NCI-H146 treated with DMSO at 0.1 percent for 48 hours (cell line): ENCODE data around the gene CACNA1A.

ENCODE experiments used
- DNase-seq: peaks from one replicate; lab custom pipeline; 2025; ENCODE audit not compliant: unreplicated experiment; lab: John Stamatoyannopoulos, UW

The CACNA1A gene

DNA sequence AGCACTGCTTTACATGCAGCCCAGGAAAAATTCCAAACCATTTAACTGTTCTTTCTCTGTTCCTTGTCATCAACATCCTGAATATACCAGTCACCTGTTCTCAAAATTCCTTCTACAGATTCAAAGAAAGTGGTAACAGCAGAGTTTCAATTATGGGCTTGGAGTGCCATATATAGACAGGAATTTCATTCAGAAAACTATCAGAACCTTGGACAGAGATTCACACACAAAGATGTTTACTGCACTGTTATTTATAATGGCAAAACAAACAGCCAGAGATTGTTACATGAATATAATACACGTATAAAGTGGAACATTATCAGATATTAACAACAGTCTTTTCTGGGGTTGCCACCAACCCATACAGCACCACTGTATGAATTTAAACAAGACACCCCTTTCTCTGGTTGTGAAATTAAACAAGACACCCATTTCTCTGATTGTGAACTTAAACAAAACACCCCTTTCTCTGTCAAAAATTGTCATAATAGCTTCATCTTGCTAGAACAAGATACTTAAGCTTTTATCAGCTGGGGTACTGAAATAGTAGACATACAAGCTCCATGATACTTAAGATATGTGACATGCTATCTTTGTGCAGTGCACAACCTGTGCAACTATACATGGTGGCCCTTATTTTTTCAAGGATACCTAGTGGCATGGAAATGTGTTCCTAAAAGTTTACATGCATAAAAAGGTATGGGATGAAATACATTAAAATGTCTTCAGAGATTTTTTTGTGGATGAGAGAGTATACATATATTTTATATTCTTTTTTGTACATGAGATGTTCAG is 12.6 kb downstream of the CACNA1A start:
- no peak for DNase-seq

DNA sequence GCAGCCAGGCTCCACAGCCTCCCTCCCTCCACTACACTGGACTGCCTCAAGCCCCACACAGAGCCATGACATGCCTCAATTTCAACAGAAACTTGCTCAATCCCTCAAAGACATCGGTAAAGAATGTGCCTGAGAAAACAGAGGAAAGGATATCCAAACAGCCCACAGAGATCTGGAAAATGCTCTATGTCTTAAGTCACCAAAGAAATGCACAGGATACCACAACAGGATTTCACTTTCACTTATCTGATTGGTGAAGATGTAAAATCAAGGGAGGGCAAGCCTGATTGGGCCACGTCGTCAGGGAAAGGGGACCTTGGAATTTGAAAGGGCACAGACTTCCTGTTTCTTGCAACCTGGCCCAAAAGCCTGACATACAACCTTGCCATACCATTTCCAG is 14.2 kb downstream of the CACNA1A start:
- DNase-seq: no peak

DNA sequence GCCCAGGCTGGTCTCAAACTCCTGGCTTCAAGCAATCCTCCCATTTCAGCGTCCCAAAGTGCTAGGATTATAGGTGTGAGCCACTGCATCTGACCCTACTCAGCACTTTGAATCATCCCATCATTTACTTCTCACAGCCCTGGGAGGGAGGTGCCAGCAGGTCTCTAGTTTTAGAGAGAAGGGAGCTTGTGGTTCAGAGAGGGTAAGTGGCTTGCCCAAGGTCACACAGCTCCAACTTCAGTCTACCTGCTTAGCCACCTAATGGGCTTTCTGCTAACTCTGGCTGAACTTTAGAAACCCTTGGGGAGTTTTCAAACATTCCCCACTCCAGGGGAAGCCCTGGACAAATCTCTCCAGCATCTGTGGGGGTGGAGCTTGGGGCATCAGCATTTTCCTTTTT is 18.3 kb downstream of the CACNA1A start:
- DNase-seq: no peak

DNA sequence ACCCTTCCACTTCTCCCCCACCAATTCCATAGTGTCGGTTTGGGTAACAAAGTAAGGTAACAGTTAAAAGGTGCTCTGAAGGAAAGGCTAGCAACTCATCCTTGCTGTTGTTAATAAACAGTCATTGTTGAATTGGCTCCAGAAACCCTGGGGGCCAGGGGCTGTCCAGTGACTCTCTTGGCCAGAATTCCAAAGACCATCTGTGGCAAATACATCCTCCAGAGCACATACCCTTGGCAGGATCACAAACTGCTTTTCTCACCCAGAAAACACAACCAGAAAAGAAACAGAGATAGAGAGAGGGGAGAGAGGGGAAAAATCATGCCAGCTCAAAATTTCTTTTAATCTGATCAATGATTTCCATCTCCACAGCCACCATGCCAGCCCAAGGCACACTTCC is 22.1 kb downstream of the CACNA1A start:
- DNase-seq: no peak

DNA sequence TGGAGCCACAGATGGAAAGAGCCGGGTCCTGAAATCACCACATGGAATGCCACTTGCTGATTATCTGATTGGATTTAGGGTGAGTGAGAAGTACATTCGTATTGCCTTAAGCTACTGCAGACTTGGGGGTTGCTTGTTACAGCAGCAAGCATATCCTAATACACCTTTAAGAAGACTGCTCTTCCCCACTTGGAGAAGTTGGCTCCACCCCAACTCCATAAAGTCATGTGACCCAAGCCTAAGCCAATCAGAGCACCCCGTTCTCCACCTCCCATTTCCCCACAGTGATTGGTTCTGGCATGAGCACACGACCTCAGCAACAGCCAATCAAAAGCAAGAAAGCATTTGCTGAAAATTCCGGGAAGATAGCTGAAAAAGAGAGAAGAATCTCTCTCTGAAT is 23.1 kb downstream of the CACNA1A start:
- no peak for DNase-seq

DNA sequence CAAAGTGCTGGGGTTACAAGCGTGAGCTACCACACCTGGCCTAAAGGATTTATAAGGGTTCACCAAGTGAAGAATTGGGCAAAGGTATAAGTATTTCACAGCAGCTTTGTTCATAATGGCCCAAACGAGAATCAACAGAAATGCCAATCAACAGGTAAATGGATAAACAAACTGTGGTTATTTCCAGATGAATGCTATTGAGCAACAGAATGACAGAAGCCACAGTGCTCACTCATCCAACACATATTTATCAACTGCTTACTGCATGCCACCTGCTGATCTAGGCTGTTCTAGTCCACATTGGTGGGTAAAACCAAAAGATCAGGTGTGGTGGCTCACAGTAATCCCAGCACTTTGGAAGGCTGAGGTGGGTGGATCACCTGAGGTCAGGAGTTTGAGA is 27.7 kb downstream of the CACNA1A start:
- no peak for DNase-seq

DNA sequence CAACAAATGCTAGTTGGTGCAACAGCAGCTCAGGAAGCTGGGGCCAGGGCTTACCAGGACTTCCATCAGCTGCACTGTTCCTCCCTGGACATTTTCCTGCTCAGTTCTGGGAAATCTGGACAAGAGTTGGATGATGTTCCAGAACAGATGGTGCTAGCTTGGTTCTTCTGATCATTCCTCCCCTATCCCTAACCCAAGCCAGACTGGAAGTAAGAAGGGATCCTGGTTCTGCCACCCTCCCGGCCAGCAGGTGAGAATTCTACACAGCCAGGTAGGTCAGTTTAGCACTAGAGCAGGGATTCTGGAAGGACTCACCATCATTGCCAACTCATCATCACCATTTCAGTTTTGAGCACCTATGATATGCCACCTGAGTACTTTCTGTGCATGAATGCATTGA is 30.2 kb downstream of the CACNA1A start:
- no peak for DNase-seq

DNA sequence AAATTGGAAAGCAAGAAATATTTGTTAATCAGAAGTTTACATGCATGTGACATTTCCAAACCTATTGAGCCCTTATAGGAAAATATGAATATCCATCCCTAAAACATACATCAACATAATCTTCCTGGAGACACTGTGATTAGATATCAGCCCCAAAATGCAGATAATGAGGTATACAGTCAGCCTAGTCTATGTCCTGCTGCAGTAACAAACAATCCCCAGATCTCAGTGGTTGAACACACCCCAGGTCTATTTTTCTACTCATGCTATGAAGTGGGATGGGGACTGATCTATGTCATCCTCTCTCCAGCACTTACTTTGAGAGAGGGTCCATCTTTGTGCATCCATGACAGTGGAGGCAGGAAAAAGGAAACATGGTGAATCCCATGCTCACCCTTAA is 31.2 kb downstream of the CACNA1A start:
- no peak for DNase-seq

DNA sequence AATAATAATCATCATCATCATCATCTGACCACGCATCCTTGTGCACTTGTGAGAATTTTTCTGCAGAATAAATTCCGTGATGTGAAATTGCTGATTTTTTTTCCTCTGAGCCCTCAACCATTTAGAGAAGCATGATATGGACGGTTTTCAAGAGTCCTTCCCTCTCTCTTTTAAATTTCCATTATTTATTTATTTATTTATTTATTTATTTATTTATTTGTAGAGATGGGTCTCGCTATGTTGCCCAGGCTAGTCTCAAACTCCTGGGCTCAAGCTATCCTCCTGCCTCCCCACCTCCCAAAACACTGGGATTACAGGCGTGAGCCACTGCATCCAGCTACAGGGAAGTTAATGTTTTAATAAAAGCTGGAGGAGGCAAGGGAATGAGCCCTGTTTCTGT is 39.6 kb downstream of the CACNA1A start:
- no peak for DNase-seq

DNA sequence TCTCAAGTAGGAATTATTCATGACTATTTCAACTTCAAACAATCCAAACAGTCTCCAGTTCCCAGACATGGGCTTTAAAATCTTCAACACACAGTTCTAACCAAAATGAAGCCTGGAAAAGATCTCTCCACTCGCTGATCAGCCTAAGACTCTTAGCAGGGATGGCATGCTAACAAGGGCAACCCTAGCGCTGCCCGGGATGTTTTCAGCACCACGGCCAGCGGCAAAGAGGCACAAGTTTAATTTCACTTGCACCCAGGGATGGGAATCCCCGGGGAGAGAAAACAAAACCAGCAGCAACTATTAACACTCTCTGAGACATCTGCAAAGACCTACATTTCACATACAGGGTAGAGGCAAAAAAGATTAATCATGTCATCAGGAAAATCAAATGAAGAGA is 43.0 kb downstream of the CACNA1A start:
- no peak for DNase-seq

DNA sequence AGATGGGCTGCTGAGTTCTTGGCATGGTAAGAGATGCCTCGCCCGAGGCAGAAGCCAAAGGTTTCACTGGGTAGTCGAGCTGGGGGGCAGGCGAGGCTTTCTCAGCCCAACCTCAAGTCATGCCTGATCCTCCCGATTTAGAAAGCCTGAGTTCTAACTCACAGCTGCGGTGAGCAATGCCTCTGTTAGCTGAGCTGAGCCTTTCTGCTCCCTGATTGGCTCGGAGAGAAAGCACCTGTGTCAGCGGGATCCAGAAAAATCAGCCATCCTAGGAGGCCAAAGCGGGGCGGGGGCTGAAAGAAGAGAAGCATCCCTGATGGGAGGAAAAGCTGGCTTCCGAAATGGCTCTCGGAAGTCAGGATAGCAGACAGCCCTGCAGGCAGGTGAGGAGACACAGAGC is 44.7 kb downstream of the CACNA1A start:
- DNase-seq: no peak

DNA sequence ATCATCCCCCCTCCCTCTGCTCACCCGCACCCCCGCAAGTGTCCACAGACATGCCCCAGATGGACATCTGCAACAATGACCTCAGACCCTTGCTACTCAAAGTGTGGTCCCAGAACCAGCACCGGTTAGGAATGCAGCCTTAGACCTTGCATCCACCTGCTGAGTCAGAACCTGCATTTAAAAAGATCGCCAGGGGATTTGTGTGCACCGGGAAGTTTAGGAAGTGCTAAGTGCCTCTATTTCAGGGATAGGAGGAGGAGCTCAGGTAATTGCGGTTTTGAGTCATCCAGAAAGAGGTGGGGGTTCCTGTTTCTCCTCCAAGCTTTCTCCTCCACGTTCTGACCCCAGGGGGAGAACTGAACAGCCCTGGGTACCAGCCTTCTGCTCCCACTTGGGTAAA is 46.2 kb downstream of the CACNA1A start:
- no peak for DNase-seq

DNA sequence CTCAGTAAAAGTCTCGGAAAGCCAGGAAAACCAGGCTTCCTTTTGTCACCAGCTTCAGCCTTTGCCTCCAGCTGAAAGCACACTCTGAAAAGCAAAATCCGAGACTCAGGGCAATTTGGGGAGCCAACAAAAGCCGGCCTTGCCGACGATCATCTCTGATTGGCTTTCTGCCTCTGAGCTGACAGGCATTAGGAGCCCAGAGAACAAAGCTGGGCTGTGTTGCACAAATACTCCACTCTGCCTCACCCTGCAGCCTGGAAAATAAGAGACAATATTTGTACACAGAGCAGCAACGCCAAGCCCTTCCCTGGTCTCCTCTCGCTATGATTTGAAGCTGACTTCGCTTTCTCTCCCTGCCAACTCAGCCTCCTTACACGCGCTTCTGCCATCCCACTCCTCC is 46.9 kb downstream of the CACNA1A start:
- DNase-seq: no peak

DNA sequence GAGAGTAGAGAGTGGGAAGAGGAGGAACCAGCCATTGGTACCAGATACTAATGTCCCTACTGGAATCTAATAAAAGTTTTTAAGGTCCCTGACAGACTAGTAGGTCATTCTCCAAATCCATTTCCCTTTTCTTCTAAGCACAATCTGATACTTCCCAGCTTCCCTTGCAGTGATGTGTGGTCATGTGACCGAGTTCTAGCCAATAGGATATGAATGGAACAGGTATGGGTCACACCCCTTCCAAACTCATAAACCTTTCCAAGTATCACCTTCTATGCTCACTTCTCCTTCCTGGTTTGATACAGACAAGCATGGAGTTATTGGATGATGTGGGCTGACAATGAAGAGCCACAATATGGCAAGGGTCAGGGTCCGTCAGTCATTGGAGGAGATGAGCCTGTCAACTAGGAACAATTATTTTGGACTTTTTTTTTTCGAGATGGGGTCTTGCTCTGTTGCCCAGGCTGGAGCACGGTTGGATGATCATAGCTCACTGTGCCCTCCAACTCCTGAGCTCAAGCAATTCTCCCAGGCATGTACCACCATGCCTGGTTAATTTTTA is 54.8 kb downstream of the CACNA1A start:
- no peak for DNase-seq

DNA sequence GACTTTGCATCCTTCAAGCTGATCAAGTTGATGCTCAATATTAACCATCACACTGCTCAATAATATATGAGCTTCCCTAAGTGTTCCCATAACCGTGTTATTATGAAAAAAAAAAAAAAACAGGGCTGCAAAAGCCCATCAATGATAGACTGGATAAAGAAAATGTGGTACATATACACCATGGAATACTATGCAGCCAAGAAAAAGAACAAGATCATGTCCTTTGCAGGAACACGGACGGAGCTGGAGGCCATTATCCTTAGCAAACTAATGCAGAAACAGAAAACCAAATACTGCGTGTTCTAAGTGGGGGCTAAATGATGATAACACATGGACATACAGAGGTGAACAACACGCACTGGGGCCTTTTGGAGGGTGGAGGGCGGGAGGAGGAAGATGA is 58.3 kb downstream of the CACNA1A start:
- no peak for DNase-seq

DNA sequence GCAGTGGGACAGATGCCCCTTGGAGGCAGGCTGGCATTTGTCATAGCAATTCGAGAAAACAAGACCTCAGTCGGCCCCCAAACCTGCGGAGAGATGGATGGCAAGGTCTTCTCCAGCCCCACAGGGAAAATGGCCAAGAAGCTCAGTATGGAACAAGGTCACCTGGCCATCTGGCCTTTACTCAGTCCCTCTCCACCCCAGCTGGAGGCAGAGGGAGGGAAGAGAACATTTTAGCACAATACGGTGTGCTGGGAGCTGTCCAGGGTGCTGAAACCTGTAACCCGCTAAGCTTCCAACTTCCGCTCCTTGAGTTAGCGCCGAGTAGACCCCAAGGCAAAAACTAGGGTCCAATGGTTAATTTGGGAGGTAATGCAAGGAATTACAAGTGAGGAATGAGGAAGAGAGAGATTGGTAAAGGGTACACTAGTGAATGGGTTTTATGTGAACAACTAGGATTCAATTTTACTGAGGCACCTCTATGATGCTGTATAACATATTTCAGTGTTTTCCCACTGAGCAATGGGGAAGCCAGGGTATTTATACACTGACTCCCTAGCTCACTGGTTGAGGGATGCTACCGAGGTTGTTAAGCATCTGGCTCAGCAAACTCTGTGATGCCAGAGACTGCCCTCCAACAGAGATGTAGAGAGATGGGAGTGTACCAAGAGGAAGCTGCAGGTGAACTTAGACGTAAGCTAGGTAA is 64.3 kb downstream of the CACNA1A start:
- DNase-seq: no peak

DNA sequence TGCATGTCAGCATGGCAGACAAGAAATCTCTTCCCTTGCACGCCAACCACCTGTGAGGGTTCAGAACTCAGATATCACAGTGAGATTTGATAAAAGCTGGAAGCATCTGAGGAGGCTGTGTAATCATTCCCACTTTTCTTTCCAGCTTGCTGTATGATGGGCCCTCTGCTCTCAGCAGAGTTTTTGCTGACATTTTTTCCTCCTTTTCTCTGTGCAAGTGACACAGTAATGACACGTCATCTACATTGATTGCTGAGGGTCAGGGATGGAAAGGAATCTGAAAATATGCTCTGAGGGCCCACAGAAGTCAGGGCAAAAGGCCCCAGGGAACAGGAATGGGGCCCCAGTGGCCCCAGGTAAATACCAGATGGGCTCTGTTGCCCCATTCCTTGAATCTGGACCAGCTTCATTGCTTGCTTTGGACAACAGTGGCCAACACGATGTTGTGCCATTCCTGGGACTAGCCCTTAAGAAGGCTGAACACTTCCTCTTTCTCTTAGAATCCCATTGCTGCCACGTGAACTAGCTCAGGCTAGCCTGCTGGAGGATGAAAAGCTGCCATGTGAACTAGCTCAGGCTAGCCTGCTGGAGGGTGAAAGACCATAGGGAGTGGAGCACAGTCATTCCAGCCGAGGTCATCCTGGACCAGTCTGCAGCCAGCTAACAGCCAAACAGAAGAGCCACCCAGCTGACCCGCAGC is 68.2 kb downstream of the CACNA1A start:
- DNase-seq: no peak

DNA sequence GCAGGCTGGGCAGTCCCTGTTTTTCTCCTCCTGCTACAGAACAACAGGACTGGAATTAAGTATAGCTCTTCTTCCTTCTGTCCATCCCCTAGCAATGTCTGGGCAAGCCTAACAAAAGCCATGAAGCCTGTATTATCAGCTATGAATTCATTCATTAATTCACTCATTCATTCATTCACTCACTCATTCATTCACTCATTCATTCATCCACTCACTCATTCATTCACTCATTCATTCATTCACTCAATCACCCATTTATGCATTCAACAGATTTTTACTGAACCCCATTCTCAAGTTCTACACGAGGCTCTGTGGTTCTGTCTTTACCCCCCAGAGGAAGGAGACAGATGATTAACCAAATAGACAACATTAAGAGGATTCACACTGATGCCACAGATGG is 69.9 kb downstream of the CACNA1A start:
- DNase-seq: no peak

DNA sequence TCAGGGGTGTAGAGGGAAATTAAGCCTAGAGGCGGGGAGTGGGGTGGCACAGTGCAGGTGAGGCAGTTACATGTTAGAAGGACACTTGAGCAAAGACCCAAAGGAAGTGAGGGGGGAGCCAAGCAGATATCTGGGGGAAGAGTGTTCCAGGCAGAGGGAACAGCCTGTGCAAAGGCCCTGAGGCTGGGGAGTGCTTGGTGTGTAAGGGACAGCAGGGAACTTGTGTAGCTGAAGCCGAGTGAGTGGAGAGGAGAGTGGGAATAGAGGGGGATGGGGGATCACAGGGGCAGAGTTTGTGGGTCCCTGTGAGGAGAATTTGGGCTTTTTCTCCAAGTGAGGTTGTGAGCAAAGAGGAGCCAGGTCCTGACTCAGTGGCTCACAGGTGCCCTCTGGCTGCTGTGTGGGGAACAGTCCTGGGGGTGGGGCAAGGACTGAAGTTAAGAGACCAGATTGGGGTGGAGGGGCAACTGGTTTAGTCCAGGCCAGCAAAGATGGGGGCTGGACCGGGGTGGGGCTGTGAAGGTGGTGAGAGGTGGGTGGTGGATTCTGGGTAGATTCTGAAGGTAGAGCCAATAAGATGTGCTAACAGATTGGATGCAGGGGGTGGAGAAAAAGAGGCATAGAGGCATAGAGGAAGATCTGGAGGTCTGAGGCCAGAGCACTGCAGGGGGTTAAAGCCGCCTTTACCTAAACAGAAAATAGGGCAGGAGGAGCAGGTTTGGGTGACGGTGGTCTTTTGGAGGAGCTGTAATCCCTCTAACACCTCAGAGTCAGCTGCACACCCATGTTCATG is 75.3 kb downstream of the CACNA1A start:
- no peak for DNase-seq

DNA sequence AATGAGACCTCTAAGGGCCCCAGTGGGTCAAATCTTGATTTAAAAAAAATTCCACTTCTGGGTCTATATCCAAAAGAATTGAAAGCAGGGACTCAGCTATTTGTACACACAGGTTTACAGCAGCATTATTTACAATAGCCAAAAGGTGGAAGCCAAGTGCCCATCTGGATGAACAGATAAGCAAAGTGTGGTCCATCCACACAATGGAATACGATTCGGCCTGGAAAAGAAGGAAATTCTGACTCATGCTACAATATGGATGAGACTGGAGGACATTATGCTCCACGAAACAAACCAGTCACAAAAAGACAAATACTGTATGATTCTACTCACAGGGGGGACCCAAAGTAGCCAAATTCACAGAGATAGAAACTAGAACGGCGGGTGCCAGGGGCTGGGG is 76.7 kb downstream of the CACNA1A start:
- DNase-seq: no peak

DNA sequence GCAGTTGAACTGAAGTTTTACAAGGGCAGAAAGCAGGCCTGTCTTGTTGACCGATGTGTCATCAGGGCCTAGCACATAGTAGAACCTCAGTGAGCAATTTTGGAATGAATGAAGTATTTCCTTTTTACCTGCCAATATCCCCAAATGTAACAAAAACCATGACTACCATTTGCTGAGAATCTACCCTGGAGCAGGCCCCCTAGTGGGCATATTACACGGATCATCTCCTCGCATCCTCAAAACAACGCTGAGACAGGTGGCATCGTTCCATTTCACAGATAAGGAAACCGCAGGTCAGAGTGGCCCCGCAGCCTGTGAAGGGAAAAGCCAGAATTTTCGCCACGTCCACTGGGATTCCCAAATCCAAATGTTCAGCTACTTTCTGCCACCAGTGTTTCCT is 77.9 kb downstream of the CACNA1A start:
- DNase-seq: no peak
